ENCODE data around the gene ITGAL. TPM values are rescaled to one million over a fixed set of nuclear protein-coding genes. Genes with fewer than 3 reads are reported as not detected.
A peak's percentile ranks its signal among the peaks of the same experiment; 100 is the strongest.

ITGAL gene
- total and polyA plus RNA-seq, 2 of the 13 experiments (the other 11 are each of a cell fraction or from before 2014, with no cell fraction given) = 0.86 to 1.2 TPM

- Histone ChIP-seq H3K79me2 (ENCODE audit: insufficient read depth, low read length) (peaks cover 16% of the 10 kb centered on the region), H3K9ac (ENCODE audit: insufficient read depth, low read depth, low read length) (no peak overlapping the region), H3K9me3 (ENCODE audit: low read length) (no peaks in the 10 kb centered on the region), H3K4me2 (ENCODE audit: low read depth, low read length) (peak overlapping the region; percentile 62), H4K20me1 (ENCODE audit: insufficient read depth, low read length) (peaks cover 12% of the 10 kb centered on the region), H3K4me1 (ENCODE audit: insufficient read depth, low read length) (peaks cover 92% of the 10 kb centered on the region), H3K27ac (ENCODE audit: extremely low read length, insufficient read depth, low read length) (peak overlapping the region; percentile 16), H3K27me3 (ENCODE audit: control insufficient read depth in 1 of 2, insufficient read depth in 2 of 2, low read length in 2 of 2) (no peaks in the 10 kb centered on the region; a peak in 1 of 5 replicates), H3K36me3 (replicated peaks in 1 of 2; ENCODE audit: control insufficient read depth in 1 of 2, insufficient read depth in 2 of 2, low read length in 2 of 2) (no peaks in the 10 kb centered on the region; a peak in 2 of 5 replicates), H2AFZ (ENCODE audit: low read length) (no peak overlapping the region), H3K4me3 (replicated peaks in 1 of 3; ENCODE audit: insufficient read depth in 1 of 3, low read depth in 2 of 3, low read length in 3 of 3) (no peak overlapping the region)
- peak; percentile 42 for FAIRE-seq
- in situ Hi-C loops (cut with HindIII; ENCODE audit: extremely low pct_ligation_motif_present, low pct_unique_long_range_greater_than_20kb) = no loop called here
- POLR2A ChIA-PET = interaction anchor here (0.8 to 4.6 kb wide), 5 partner anchors 10 to 161 kb away, joined by 3 to 29 read pairs (median 8); partner anchors contain the start of genes DCTPP1 and ZNF689
- no peak for ATAC-seq
- DNase-seq (ENCODE audit: low spot score) = peak; percentile 86
- CTCF ChIA-PET (ENCODE audit: low intra/inter-chr PET ratio, low total read pairs) = interaction anchor here (1.2 to 2.1 kb wide), 4 partner anchors 19 to 179 kb away, joined by 3 to 11 read pairs (median 4); partner anchors contain the start of gene DCTPP1
- no TSS peak for BruUV-seq (replicated peaks)
- intact Hi-C loops (cut with micrococcal nuclease; ENCODE audit: unreplicated experiment) = loop anchor here (2.0 kb wide), 1 partner anchor 78 kb away; the partner anchor contains the start of gene ZNF768
- 15% methylated on average over 3 of the region's 3 CpGs for WGBS (ENCODE audit: low lambda C conversion rate)
- TF ChIP-seq, protein P1, sequence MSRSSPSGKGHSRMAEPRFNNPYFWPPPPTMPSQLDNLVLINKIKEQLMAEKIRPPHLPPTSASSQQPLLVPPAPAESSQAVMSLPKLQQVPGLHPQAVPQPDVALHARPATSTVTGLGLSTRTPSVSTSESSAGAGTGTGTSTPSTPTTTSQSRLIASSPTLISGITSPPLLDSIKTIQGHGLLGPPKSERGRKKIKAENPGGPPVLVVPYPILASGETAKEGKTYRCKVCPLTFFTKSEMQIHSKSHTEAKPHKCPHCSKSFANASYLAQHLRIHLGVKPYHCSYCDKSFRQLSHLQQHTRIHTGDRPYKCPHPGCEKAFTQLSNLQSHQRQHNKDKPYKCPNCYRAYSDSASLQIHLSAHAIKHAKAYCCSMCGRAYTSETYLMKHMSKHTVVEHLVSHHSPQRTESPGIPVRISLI (CRISPR knock-in tag; IDR thresholded peaks at IDR 0.05; ENCODE audit: borderline replicate concordance) = peak; percentile 96
- TF ChIP-seq SALL1 (CRISPR knock-in tag; IDR thresholded peaks at IDR 0.05) = peak; percentile 60; the same call in 1 of the 2 replicates
- TF ChIP-seq ZNF709 (CRISPR knock-in tag; IDR thresholded peaks at IDR 0.05) = no peak
- no peak for TF ChIP-seq SRSF9 (IDR thresholded peaks at IDR 0.05; ENCODE audit: borderline replicate concordance, insufficient read depth, low read depth, low read length, poor library complexity, severe bottlenecking)
- no peak for TF ChIP-seq PRMT3 (CRISPR knock-in tag; IDR thresholded peaks at IDR 0.05; ENCODE audit: borderline replicate concordance, low read depth)
- TF ChIP-seq DNMT1 (CRISPR knock-in tag; IDR thresholded peaks at IDR 0.05) = no peak
- TF ChIP-seq POLR2A (IDR thresholded peaks at IDR 0.05; ENCODE audit: insufficient read depth in 1 of 2, low read depth in 2 of 2, low read length in 2 of 2) = no peak
- TF ChIP-seq SAP130 (CRISPR knock-in tag; IDR thresholded peaks at IDR 0.05; ENCODE audit: low read depth) = peak; percentile 27; the same call in 1 of the 2 replicates
- TF ChIP-seq EP300 (IDR thresholded peaks at IDR 0.05; ENCODE audit: low read depth in 2 of 2, low read length in 2 of 2) = peak in 1 of 2 experiments; percentile 57; a peak in 1 of 4 replicates
- no peak for TF ChIP-seq EP300 (CRISPR knock-in tag; IDR thresholded peaks at IDR 0.05; ENCODE audit: borderline replicate concordance)
- 0 out of 2 replicates have a peak, but pooled peaks have one; percentile 50 for TF ChIP-seq NCOA2 (CRISPR knock-in tag; IDR thresholded peaks at IDR 0.05)
- TF ChIP-seq ZKSCAN8 (CRISPR knock-in tag; IDR thresholded peaks at IDR 0.05; ENCODE audit: borderline replicate concordance) = 0 out of 2 replicates have a peak, but pooled peaks have one; percentile 41
- TF ChIP-seq, protein P2, sequence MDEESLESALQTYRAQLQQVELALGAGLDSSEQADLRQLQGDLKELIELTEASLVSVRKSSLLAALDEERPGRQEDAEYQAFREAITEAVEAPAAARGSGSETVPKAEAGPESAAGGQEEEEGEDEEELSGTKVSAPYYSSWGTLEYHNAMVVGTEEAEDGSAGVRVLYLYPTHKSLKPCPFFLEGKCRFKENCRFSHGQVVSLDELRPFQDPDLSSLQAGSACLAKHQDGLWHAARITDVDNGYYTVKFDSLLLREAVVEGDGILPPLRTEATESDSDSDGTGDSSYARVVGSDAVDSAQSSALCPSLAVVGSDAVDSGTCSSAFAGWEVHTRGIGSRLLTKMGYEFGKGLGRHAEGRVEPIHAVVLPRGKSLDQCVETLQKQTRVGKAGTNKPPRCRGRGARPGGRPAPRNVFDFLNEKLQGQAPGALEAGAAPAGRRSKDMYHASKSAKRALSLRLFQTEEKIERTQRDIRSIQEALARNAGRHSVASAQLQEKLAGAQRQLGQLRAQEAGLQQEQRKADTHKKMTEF (CRISPR knock-in tag; IDR thresholded peaks at IDR 0.05) = 0 out of 2 replicates have a peak, but pooled peaks have one; percentile 40
- no peak for TF ChIP-seq PHB2 (IDR thresholded peaks at IDR 0.05; ENCODE audit: partially characterized antibody)
- peak; percentile 96 for TF ChIP-seq RARA (CRISPR knock-in tag; IDR thresholded peaks at IDR 0.05)
- peak; percentile 59; the same call in 1 of the 2 replicates for TF ChIP-seq ZNF639 (CRISPR knock-in tag; conservative IDR thresholded peaks at IDR 0.05)
- TF ChIP-seq KAT7 (CRISPR knock-in tag; IDR thresholded peaks at IDR 0.05; ENCODE audit: borderline replicate concordance) = no peak
- peak; percentile 51; the same call in 1 of the 2 replicates for TF ChIP-seq MEF2D (CRISPR knock-in tag; IDR thresholded peaks at IDR 0.05)
- TF ChIP-seq, protein P3, sequence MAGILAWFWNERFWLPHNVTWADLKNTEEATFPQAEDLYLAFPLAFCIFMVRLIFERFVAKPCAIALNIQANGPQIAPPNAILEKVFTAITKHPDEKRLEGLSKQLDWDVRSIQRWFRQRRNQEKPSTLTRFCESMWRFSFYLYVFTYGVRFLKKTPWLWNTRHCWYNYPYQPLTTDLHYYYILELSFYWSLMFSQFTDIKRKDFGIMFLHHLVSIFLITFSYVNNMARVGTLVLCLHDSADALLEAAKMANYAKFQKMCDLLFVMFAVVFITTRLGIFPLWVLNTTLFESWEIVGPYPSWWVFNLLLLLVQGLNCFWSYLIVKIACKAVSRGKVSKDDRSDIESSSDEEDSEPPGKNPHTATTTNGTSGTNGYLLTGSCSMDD (CRISPR knock-in tag; IDR thresholded peaks at IDR 0.05) = no peak
- TF ChIP-seq ZNF138 (CRISPR knock-in tag; IDR thresholded peaks at IDR 0.05; ENCODE audit: low read depth) = no peak
These were observed 23.5 kb upstream of the ITGAL start for GRCh38 chr16:30449116-30449435.
